HepG2 (cell line): ENCODE data around the gene ADAR. TPM values are rescaled to one million over a fixed set of nuclear protein-coding genes. Genes with fewer than 3 reads are reported as not detected.

Source experiments
- GTF3A ChIP-seq: sonication (generic); formaldehyde crosslinking; conservative IDR thresholded peaks from 2 replicates; pipeline ENCODE4 v1.4.0; 2020; ENCODE audit warnings: mild to moderate bottlenecking, missing genetic modification reagents
- SOX13 ChIP-seq, 3 experiments: fragments of 450-650 bp in 1 of 3; sonication (generic) in 1 of 3; formaldehyde crosslinking in 1 of 3; IDR thresholded peaks in 2 of 3; conservative IDR thresholded peaks in 1 of 3; 2 replicates each; pipeline versions ENCODE4 v1.5.0 to v1.6.1; 2016 to 2020; ENCODE audit warnings: antibody characterized with exemption in 1 of 3, mild to moderate bottlenecking in 1 of 3, missing compliant biosample characterization in 1 of 3, missing genetic modification reagents in 1 of 3, moderate library complexity in 1 of 3
- SP5 ChIP-seq: IDR thresholded peaks from 2 replicates; pipeline ENCODE4 v1.6.1; 2016; ENCODE audit warnings: low read depth, borderline replicate concordance
- ZKSCAN8 ChIP-seq: IDR thresholded peaks from 2 replicates; pipeline ENCODE4 v1.6.1; 2016; ENCODE audit warnings: borderline replicate concordance, missing genetic modification reagents, missing compliant biosample characterization
- ZNF468 ChIP-seq: sonication (generic); formaldehyde crosslinking; IDR thresholded peaks from 2 replicates; pipeline ENCODE4 v1.8.0; 2022; ENCODE audit warnings: mild to moderate bottlenecking, moderate library complexity, missing genetic modification reagents
- ZNF766 ChIP-seq: sonication (generic); formaldehyde crosslinking; IDR thresholded peaks from 2 replicates; pipeline ENCODE4 v1.5.0; 2020; ENCODE audit warnings: missing genetic modification reagents, borderline replicate concordance
- ZNF773 ChIP-seq: sonication (generic); formaldehyde crosslinking; IDR thresholded peaks from 2 replicates; pipeline ENCODE4 v1.4.0; 2020; ENCODE audit warnings: missing genetic modification reagents, borderline replicate concordance
- ZSCAN25 ChIP-seq: sonication (generic); formaldehyde crosslinking; IDR thresholded peaks from 2 replicates; pipeline ENCODE4 v1.8.0; 2022; ENCODE audit warnings: mild to moderate bottlenecking, missing genetic modification reagents
- polyA plus RNA-seq, 8 experiments: library from polyadenylated mRNA; depleted of rRNA in 3 of 8; stranded (reverse) in 7 of 8; unstranded in 1 of 8; fragments of >200 nt; fragmentation: Illumina TruSeq in 4 of 8; extraction: Trizol in 4 of 8; gene quantifications; 2 replicates each; pipeline versions ENCODE4 v1.2.1 to v1.2.3, GENCODE V29; 2011 to 2016; ENCODE audit warnings: low read depth in 4 of 8, missing spikeins in 1 of 8, mixed read lengths in 1 of 8; ENCODE audit not compliant: insufficient read depth in 1 of 8
- total RNA-seq, 5 experiments: library from RNA; depleted of rRNA; stranded (reverse); fragments of >200 nt; fragmentation: Illumina TruSeq; extraction: Trizol; gene quantifications; 2 replicates each; pipeline ENCODE4 v1.2.3, GENCODE V29; 2016; ENCODE audit warnings: low read depth in 1 of 5
- TF ChIP-seq, protein P1 (sequence below): sonication (generic); formaldehyde crosslinking; IDR thresholded peaks from 2 replicates; pipeline ENCODE4 v1.5.0; 2020; ENCODE audit warnings: mild to moderate bottlenecking, low read depth, missing genetic modification reagents, borderline replicate concordance
- TF ChIP-seq, protein P2 (sequence below): sonication (generic); formaldehyde crosslinking; IDR thresholded peaks from 2 replicates; pipeline ENCODE4 v1.9.0; 2021; ENCODE audit warnings: mild to moderate bottlenecking, missing genetic modification reagents
- TF ChIP-seq, protein P3 (sequence below): sonication (generic); formaldehyde crosslinking; IDR thresholded peaks from 2 replicates; pipeline ENCODE4 v1.4.0; 2020; ENCODE audit warnings: mild to moderate bottlenecking, missing genetic modification reagents
- TF ChIP-seq, protein P4 (sequence below): sonication (generic); formaldehyde crosslinking; IDR thresholded peaks from 2 replicates; pipeline ENCODE4 v1.5.1; 2020; ENCODE audit warnings: mild to moderate bottlenecking, missing genetic modification reagents, borderline replicate concordance
- TF ChIP-seq, protein P5 (sequence below): sonication (generic); formaldehyde crosslinking; IDR thresholded peaks from 2 replicates; pipeline ENCODE4 v1.4.0; 2020; ENCODE audit warnings: missing genetic modification reagents, mild to moderate bottlenecking, borderline replicate concordance
- TF ChIP-seq, protein P6 (sequence below): sonication (generic); formaldehyde crosslinking; IDR thresholded peaks from 2 replicates; pipeline ENCODE4 v1.9.0; 2021; ENCODE audit warnings: missing genetic modification reagents, borderline replicate concordance

The ADAR gene
- total and polyA plus RNA-seq, 2 of the 13 experiments (the other 11 are each of a cell fraction or from before 2014, with no cell fraction given), result 70.8 to 86.2 TPM

DNA sequence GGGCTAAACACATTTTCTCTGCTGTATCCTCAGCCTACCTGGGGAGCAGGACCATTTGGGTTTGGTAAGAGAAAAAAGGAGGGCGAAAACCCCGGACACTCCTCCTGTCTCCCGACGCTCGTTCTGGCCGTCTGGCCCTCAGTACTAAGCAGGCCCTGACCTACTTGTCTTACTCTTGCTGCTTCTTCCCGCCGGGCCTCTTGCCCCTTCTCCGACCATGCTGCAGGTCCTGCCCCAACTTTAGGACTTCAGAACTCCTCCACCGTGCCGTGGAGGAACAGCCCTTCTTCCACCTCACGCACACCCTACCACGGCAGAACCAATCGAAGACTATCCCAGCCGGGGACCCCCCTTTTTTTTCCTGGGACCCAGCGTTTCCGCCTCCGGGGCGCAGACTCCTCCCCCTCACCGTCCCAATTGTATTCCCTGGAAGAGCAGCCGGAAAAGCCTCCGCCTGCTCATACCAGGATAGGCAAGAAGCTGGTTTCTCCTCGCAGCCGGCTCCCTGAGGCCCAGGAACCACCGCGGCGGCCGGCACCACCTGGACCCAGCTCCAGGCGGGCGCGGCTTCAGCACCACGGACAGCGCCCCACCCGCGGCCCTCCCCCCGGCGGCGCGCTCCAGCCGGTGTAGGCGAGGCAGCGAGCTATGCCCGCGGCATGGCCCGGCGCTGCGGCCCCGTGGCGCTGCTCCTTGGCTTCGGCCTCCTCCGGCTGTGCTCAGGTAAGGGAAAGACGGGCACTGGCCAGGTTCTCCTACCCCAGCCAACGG, 40.4 kb downstream of the ADAR start, which contains the start of gene CHRNB2 (continued):
- TF ChIP-seq, protein P1, sequence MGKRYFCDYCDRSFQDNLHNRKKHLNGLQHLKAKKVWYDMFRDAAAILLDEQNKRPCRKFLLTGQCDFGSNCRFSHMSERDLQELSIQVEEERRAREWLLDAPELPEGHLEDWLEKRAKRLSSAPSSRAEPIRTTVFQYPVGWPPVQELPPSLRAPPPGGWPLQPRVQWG (CRISPR knock-in tag), result no peak
- no peak for TF ChIP-seq GTF3A
- TF ChIP-seq, protein P2, sequence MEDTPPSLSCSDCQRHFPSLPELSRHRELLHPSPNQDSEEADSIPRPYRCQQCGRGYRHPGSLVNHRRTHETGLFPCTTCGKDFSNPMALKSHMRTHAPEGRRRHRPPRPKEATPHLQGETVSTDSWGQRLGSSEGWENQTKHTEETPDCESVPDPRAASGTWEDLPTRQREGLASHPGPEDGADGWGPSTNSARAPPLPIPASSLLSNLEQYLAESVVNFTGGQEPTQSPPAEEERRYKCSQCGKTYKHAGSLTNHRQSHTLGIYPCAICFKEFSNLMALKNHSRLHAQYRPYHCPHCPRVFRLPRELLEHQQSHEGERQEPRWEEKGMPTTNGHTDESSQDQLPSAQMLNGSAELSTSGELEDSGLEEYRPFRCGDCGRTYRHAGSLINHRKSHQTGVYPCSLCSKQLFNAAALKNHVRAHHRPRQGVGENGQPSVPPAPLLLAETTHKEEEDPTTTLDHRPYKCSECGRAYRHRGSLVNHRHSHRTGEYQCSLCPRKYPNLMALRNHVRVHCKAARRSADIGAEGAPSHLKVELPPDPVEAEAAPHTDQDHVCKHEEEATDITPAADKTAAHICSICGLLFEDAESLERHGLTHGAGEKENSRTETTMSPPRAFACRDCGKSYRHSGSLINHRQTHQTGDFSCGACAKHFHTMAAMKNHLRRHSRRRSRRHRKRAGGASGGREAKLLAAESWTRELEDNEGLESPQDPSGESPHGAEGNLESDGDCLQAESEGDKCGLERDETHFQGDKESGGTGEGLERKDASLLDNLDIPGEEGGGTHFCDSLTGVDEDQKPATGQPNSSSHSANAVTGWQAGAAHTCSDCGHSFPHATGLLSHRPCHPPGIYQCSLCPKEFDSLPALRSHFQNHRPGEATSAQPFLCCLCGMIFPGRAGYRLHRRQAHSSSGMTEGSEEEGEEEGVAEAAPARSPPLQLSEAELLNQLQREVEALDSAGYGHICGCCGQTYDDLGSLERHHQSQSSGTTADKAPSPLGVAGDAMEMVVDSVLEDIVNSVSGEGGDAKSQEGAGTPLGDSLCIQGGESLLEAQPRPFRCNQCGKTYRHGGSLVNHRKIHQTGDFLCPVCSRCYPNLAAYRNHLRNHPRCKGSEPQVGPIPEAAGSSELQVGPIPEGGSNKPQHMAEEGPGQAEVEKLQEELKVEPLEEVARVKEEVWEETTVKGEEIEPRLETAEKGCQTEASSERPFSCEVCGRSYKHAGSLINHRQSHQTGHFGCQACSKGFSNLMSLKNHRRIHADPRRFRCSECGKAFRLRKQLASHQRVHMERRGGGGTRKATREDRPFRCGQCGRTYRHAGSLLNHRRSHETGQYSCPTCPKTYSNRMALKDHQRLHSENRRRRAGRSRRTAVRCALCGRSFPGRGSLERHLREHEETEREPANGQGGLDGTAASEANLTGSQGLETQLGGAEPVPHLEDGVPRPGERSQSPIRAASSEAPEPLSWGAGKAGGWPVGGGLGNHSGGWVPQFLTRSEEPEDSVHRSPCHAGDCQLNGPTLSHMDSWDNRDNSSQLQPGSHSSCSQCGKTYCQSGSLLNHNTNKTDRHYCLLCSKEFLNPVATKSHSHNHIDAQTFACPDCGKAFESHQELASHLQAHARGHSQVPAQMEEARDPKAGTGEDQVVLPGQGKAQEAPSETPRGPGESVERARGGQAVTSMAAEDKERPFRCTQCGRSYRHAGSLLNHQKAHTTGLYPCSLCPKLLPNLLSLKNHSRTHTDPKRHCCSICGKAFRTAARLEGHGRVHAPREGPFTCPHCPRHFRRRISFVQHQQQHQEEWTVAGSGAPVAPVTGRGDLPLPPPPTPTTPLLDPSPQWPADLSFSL, result 0 out of 2 replicates have a peak, but pooled peaks have one; percentile 32
- TF ChIP-seq ZNF773 (CRISPR knock-in tag), result peak; percentile 97; the same call in 1 of the 2 replicates
- TF ChIP-seq SOX13 (IDR thresholded peaks at IDR 0.05), result no peak
- TF ChIP-seq SOX13 (CRISPR knock-in tag; conservative IDR thresholded peaks at IDR 0.05 in 1 of 2, IDR thresholded peaks at IDR 0.05 in 1 of 2), result peak in 1 of 2 experiments; percentile 70; a peak in 2 of 4 replicates
- 0 out of 2 replicates have a peak, but pooled peaks have one; percentile 54 for TF ChIP-seq ZKSCAN8 (CRISPR knock-in tag)
- TF ChIP-seq ZNF766 (CRISPR knock-in tag), result peak; percentile 92; the same call in 1 of the 2 replicates
- TF ChIP-seq SP5, result no peak; the same call in 1 of the 2 replicates
- TF ChIP-seq, protein P3, sequence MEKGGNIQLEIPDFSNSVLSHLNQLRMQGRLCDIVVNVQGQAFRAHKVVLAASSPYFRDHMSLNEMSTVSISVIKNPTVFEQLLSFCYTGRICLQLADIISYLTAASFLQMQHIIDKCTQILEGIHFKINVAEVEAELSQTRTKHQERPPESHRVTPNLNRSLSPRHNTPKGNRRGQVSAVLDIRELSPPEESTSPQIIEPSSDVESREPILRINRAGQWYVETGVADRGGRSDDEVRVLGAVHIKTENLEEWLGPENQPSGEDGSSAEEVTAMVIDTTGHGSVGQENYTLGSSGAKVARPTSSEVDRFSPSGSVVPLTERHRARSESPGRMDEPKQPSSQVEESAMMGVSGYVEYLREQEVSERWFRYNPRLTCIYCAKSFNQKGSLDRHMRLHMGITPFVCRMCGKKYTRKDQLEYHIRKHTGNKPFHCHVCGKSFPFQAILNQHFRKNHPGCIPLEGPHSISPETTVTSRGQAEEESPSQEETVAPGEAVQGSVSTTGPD (CRISPR knock-in tag), result no peak
- TF ChIP-seq, protein P4, sequence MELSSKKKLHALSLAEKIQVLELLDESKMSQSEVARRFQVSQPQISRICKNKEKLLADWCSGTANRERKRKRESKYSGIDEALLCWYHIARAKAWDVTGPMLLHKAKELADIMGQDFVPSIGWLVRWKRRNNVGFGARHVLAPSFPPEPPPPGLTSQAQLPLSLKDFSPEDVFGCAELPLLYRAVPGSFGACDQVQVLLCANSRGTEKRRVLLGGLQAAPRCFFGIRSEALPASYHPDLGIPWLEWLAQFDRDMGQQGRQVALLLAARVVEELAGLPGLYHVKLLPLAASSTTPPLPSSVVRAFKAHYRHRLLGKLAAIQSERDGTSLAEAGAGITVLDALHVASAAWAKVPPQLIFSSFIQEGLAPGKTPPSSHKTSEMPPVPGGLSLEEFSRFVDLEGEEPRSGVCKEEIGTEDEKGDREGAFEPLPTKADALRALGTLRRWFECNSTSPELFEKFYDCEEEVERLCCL (CRISPR knock-in tag), result no peak
- TF ChIP-seq ZSCAN25, result peak; percentile 95
- TF ChIP-seq, protein P5, sequence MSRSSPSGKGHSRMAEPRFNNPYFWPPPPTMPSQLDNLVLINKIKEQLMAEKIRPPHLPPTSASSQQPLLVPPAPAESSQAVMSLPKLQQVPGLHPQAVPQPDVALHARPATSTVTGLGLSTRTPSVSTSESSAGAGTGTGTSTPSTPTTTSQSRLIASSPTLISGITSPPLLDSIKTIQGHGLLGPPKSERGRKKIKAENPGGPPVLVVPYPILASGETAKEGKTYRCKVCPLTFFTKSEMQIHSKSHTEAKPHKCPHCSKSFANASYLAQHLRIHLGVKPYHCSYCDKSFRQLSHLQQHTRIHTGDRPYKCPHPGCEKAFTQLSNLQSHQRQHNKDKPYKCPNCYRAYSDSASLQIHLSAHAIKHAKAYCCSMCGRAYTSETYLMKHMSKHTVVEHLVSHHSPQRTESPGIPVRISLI (CRISPR knock-in tag), result no peak
- peak; percentile 97 for TF ChIP-seq ZNF468
- TF ChIP-seq, protein P6, sequence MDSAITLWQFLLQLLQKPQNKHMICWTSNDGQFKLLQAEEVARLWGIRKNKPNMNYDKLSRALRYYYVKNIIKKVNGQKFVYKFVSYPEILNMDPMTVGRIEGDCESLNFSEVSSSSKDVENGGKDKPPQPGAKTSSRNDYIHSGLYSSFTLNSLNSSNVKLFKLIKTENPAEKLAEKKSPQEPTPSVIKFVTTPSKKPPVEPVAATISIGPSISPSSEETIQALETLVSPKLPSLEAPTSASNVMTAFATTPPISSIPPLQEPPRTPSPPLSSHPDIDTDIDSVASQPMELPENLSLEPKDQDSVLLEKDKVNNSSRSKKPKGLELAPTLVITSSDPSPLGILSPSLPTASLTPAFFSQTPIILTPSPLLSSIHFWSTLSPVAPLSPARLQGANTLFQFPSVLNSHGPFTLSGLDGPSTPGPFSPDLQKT (CRISPR knock-in tag), result no peak; the same call in 1 of the 2 replicates
